ENCODE results near the gene ZSCAN5B. TPM values are rescaled to one million over a fixed set of nuclear protein-coding genes. Genes with fewer than 3 reads are reported as not detected.

ZSCAN5B gene
- total RNA-seq, 2 experiments from 2014 or later: not detected

- Mint-ChIP-seq H3K27ac (no peak overlapping the region), H3K36me3 (no peaks in the 10 kb centered on the region), H3K4me1 (ENCODE audit: low read depth) (no peaks in the 10 kb centered on the region), H3K9me3 (no peaks in the 10 kb centered on the region), H3K4me3 (no peak overlapping the region), H3K27me3 (peaks cover 7% of the 10 kb centered on the region)
- no peak for DNase-seq
- ChIA-PET POLR2A (no interaction called here), CTCF (interaction anchor here (0.9 to 6.5 kb wide), 3 partner anchors 94 to 108 kb away, joined by 3 to 40 read pairs (median 24); no protein-coding TSS in a partner anchor)
- intact Hi-C loops (cut with micrococcal nuclease): no loop called here
These were observed 27.3 kb downstream of the ZSCAN5B start for GRCh38 chr19:56170261-56170660.

- CTCF ChIA-PET: interaction anchor here (2.1 kb wide), 1 partner anchor 86 kb away, joined by 7 read pairs; no protein-coding TSS in a partner anchor
- Mint-ChIP-seq H3K27ac (no peak overlapping the region), H3K4me1 (ENCODE audit: low read depth) (peaks cover 3% of the 10 kb centered on the region)
These were observed 30.5 kb downstream of the ZSCAN5B start for GRCh38 chr19:56167064-56167578.

GRCh38 chr19:56163097-56163496 is 34.5 kb downstream of the ZSCAN5B start:
- peaks cover 14% of the 10 kb centered on the region for H3K36me3 Mint-ChIP-seq
- ChIA-PET CTCF (no interaction called here), POLR2A (no interaction called here)
- intact Hi-C loops (cut with micrococcal nuclease): no loop called here
- no peak for DNase-seq
- peaks cover 6% of the 10 kb centered on the region for H3K27me3 Mint-ChIP-seq
- H3K4me1 Mint-ChIP-seq (ENCODE audit: low read depth): peaks cover 7% of the 10 kb centered on the region
- H3K27ac Mint-ChIP-seq: no peak overlapping the region
- H3K9me3 Mint-ChIP-seq: no peaks in the 10 kb centered on the region
- H3K4me3 Mint-ChIP-seq: no peak overlapping the region

More at GRCh38 chr19:56167064-56167578, 30.5 kb downstream of the ZSCAN5B start:
- Mint-ChIP-seq H3K9me3 (no peaks in the 10 kb centered on the region), H3K36me3 (no peaks in the 10 kb centered on the region), H3K27me3 (peaks cover 11% of the 10 kb centered on the region), H3K4me3 (no peak overlapping the region)
- intact Hi-C loops (cut with micrococcal nuclease): no loop called here
- POLR2A ChIA-PET: no interaction called here
- no peak for DNase-seq

- ChIA-PET CTCF (no interaction called here), POLR2A (no interaction called here)
- Mint-ChIP-seq H3K9me3 (no peaks in the 10 kb centered on the region), H3K27ac (no peak overlapping the region), H3K4me3 (no peak overlapping the region), H3K4me1 (ENCODE audit: low read depth) (peaks cover 7% of the 10 kb centered on the region), H3K36me3 (peaks cover 14% of the 10 kb centered on the region), H3K27me3 (peaks cover 5% of the 10 kb centered on the region)
- peak; percentile 50 for DNase-seq
- intact Hi-C loops (cut with micrococcal nuclease): no loop called here
These were observed 35.3 kb downstream of the ZSCAN5B start for GRCh38 chr19:56162258-56162657.

GRCh38 chr19:56161534-56161933 is 36.0 kb downstream of the ZSCAN5B start:
- no peak for DNase-seq
- ChIA-PET CTCF (no interaction called here), POLR2A (no interaction called here)
- Mint-ChIP-seq H3K27ac (no peak overlapping the region), H3K4me3 (no peak overlapping the region), H3K27me3 (peaks cover 4% of the 10 kb centered on the region), H3K36me3 (peaks cover 14% of the 10 kb centered on the region), H3K9me3 (no peaks in the 10 kb centered on the region), H3K4me1 (ENCODE audit: low read depth) (peaks cover 7% of the 10 kb centered on the region)
- intact Hi-C loops (cut with micrococcal nuclease): no loop called here

GRCh38 chr19:56159622-56160271 is 37.8 kb downstream of the ZSCAN5B start:
- Mint-ChIP-seq H3K36me3 (peaks cover 15% of the 10 kb centered on the region), H3K4me3 (no peak overlapping the region), H3K27me3 (no peaks in the 10 kb centered on the region), H3K4me1 (ENCODE audit: low read depth) (peaks cover 7% of the 10 kb centered on the region), H3K27ac (no peak overlapping the region), H3K9me3 (no peaks in the 10 kb centered on the region)
- DNase-seq: no peak
- POLR2A ChIA-PET: no interaction called here
- CTCF ChIA-PET: no interaction called here
- intact Hi-C loops (cut with micrococcal nuclease): no loop called here

- no peaks in the 10 kb centered on the region for H3K9me3 Mint-ChIP-seq
- no peak overlapping the region for H3K27ac Mint-ChIP-seq
- ChIA-PET CTCF (no interaction called here), POLR2A (no interaction called here)
- intact Hi-C loops (cut with micrococcal nuclease): no loop called here
- no peaks in the 10 kb centered on the region for H3K27me3 Mint-ChIP-seq
- peaks cover 15% of the 10 kb centered on the region for H3K36me3 Mint-ChIP-seq
- DNase-seq: no peak
- no peak overlapping the region for H3K4me3 Mint-ChIP-seq
- H3K4me1 Mint-ChIP-seq (ENCODE audit: low read depth): peaks cover 7% of the 10 kb centered on the region
These were observed 38.5 kb downstream of the ZSCAN5B start for GRCh38 chr19:56159009-56159559.

GRCh38 chr19:56158170-56158757 is 39.3 kb downstream of the ZSCAN5B start:
- ChIA-PET POLR2A (no interaction called here), CTCF (interaction anchor here (0.6 to 1.1 kb wide), 2 partner anchors 92 to 166 kb away, joined by 3 to 5 read pairs; no protein-coding TSS in a partner anchor)
- Mint-ChIP-seq H3K36me3 (peaks cover 18% of the 10 kb centered on the region), H3K27ac (no peak overlapping the region), H3K4me1 (ENCODE audit: low read depth) (peaks cover 7% of the 10 kb centered on the region), H3K4me3 (no peak overlapping the region), H3K27me3 (no peaks in the 10 kb centered on the region), H3K9me3 (no peaks in the 10 kb centered on the region)
- intact Hi-C loops (cut with micrococcal nuclease): no loop called here
- DNase-seq: no peak

GRCh38 chr19:56156768-56157167 is 40.8 kb downstream of the ZSCAN5B start:
- no peak for DNase-seq
- H3K36me3 Mint-ChIP-seq: peaks cover 18% of the 10 kb centered on the region
- H3K9me3 Mint-ChIP-seq: no peaks in the 10 kb centered on the region
- H3K27ac Mint-ChIP-seq: no peak overlapping the region
- H3K4me3 Mint-ChIP-seq: no peak overlapping the region
- no peaks in the 10 kb centered on the region for H3K27me3 Mint-ChIP-seq
- intact Hi-C loops (cut with micrococcal nuclease): no loop called here
- peaks cover 3% of the 10 kb centered on the region for H3K4me1 Mint-ChIP-seq (ENCODE audit: low read depth)
- ChIA-PET POLR2A (no interaction called here), CTCF (interaction anchor here (1.0 kb wide), 1 partner anchor 76 kb away, joined by 3 read pairs; no protein-coding TSS in a partner anchor)

- no peak overlapping the region for H3K4me3 Mint-ChIP-seq
- no peak overlapping the region for H3K27ac Mint-ChIP-seq
- H3K27me3 Mint-ChIP-seq: no peaks in the 10 kb centered on the region
- H3K9me3 Mint-ChIP-seq: no peaks in the 10 kb centered on the region
- peaks cover 3% of the 10 kb centered on the region for H3K4me1 Mint-ChIP-seq (ENCODE audit: low read depth)
- no peak for DNase-seq
- intact Hi-C loops (cut with micrococcal nuclease): no loop called here
- CTCF ChIA-PET: interaction anchor here (0.9 to 2.0 kb wide), 3 partner anchors 11 to 178 kb away, joined by 3 to 8 read pairs (median 4); no protein-coding TSS in a partner anchor
- POLR2A ChIA-PET: interaction anchor here (0.6 kb wide), 1 partner anchor 98 kb away, joined by 3 read pairs; no protein-coding TSS in a partner anchor
- H3K36me3 Mint-ChIP-seq: peaks cover 17% of the 10 kb centered on the region
These were observed 42.4 kb downstream of the ZSCAN5B start for GRCh38 chr19:56155124-56155687.

GRCh38 chr19:56153507-56153906 is 44.1 kb downstream of the ZSCAN5B start:
- CTCF ChIA-PET: interaction anchor here (1.0 kb wide), 1 partner anchor 87 kb away, joined by 3 read pairs; no protein-coding TSS in a partner anchor
- H3K27me3 Mint-ChIP-seq: no peaks in the 10 kb centered on the region
- no peaks in the 10 kb centered on the region for H3K9me3 Mint-ChIP-seq
- no peak for DNase-seq
- POLR2A ChIA-PET: no interaction called here
- no peak overlapping the region for H3K27ac Mint-ChIP-seq
- intact Hi-C loops (cut with micrococcal nuclease): no loop called here
- H3K4me3 Mint-ChIP-seq: no peak overlapping the region
- H3K4me1 Mint-ChIP-seq (ENCODE audit: low read depth): peaks cover 2% of the 10 kb centered on the region
- H3K36me3 Mint-ChIP-seq: peaks cover 14% of the 10 kb centered on the region

GRCh38 chr19:56152644-56153043 is 44.9 kb downstream of the ZSCAN5B start:
- intact Hi-C loops (cut with micrococcal nuclease): no loop called here
- POLR2A ChIA-PET: no interaction called here
- no peaks in the 10 kb centered on the region for H3K27me3 Mint-ChIP-seq
- no peak overlapping the region for H3K27ac Mint-ChIP-seq
- no peaks in the 10 kb centered on the region for H3K9me3 Mint-ChIP-seq
- H3K4me3 Mint-ChIP-seq: no peak overlapping the region
- DNase-seq: no peak
- CTCF ChIA-PET: no interaction called here
- peaks cover 2% of the 10 kb centered on the region for H3K4me1 Mint-ChIP-seq (ENCODE audit: low read depth)
- H3K36me3 Mint-ChIP-seq: peaks cover 19% of the 10 kb centered on the region

Data from activated CD4-positive, alpha-beta memory T cell treated with anti-CD3 and anti-CD28 coated beads for 36 hours (primary cell).